Ishikawa (cell line): ENCODE data around the gene NFKB1.

ENCODE experiments used
- CEBPB ChIP-seq: IDR thresholded peaks from 2 replicates; pipeline ENCODE4 v1.6.1; 2012
- EGR1 ChIP-seq: IDR thresholded peaks from 2 replicates; pipeline ENCODE4 v1.6.1; 2012
- EP300 ChIP-seq: IDR thresholded peaks from 2 replicates; pipeline ENCODE4 v1.6.1; 2012; ENCODE audit warnings: borderline replicate concordance
- FOXM1 ChIP-seq: IDR thresholded peaks from 2 replicates; pipeline ENCODE4 v1.6.1; 2012; ENCODE audit warnings: low read depth, borderline replicate concordance
- NFIC ChIP-seq: IDR thresholded peaks from 2 replicates; pipeline ENCODE4 v1.6.1; 2012
- RAD21 ChIP-seq: IDR thresholded peaks from 2 replicates; pipeline ENCODE4 v1.6.1; 2012; ENCODE audit warnings: low read depth
- YY1 ChIP-seq: IDR thresholded peaks from 2 replicates; pipeline ENCODE4 v1.6.1; 2012; ENCODE audit warnings: low read depth
- TF ChIP-seq, protein P1 (sequence below): IDR thresholded peaks from 2 replicates; pipeline ENCODE4 v1.6.1; 2012
- TF ChIP-seq, protein P2 (sequence below): IDR thresholded peaks from 2 replicates; pipeline ENCODE4 v1.6.1; 2012; ENCODE audit warnings: low read depth, mild to moderate bottlenecking

DNA sequence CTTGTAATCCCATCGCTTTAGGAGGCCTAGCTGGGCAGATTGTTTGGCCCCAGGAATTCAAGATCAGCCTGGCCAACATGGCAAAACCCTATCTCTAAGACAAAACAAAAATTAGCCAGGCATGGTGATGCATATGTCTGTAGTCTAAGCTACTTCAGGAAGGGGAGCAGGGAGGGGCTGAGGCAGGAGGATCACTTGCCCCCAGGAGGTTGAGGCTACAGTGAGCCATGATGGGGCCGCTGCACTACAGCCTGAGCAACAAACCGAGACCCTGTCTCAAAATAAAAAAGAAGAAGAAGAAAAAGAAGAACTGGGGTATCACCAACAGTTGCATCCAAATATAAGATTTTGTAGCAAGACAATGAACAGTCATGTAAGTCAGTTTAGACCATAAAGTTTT, 47.3 kb upstream of the NFKB1 start:
- TF ChIP-seq YY1 = no peak
- TF ChIP-seq, protein P1, sequence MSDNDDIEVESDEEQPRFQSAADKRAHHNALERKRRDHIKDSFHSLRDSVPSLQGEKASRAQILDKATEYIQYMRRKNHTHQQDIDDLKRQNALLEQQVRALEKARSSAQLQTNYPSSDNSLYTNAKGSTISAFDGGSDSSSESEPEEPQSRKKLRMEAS = no peak
- TF ChIP-seq CEBPB = no peak
- no peak for TF ChIP-seq FOXM1
- TF ChIP-seq RAD21 = no peak
- no peak for TF ChIP-seq EGR1
- TF ChIP-seq NFIC = no peak
- TF ChIP-seq, protein P2, sequence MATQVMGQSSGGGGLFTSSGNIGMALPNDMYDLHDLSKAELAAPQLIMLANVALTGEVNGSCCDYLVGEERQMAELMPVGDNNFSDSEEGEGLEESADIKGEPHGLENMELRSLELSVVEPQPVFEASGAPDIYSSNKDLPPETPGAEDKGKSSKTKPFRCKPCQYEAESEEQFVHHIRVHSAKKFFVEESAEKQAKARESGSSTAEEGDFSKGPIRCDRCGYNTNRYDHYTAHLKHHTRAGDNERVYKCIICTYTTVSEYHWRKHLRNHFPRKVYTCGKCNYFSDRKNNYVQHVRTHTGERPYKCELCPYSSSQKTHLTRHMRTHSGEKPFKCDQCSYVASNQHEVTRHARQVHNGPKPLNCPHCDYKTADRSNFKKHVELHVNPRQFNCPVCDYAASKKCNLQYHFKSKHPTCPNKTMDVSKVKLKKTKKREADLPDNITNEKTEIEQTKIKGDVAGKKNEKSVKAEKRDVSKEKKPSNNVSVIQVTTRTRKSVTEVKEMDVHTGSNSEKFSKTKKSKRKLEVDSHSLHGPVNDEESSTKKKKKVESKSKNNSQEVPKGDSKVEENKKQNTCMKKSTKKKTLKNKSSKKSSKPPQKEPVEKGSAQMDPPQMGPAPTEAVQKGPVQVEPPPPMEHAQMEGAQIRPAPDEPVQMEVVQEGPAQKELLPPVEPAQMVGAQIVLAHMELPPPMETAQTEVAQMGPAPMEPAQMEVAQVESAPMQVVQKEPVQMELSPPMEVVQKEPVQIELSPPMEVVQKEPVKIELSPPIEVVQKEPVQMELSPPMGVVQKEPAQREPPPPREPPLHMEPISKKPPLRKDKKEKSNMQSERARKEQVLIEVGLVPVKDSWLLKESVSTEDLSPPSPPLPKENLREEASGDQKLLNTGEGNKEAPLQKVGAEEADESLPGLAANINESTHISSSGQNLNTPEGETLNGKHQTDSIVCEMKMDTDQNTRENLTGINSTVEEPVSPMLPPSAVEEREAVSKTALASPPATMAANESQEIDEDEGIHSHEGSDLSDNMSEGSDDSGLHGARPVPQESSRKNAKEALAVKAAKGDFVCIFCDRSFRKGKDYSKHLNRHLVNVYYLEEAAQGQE = no peak
- TF ChIP-seq EP300 = no peak
